ENCODE measurements around the gene NSF.
"Not testable (repeated sequence)": the region's sequence is repeated elsewhere in the genome, so short reads cannot be mapped to it uniquely, and the experiment has no call there.

Gene NSF

GRCh38 chr17:46787478-46787877 is 197.0 kb downstream of the NSF start:
- no peak overlapping the region for H3K4me3 ChIP-seq (ENCODE audit: control insufficient read depth, low read depth, low read length)
- DNase-seq (ENCODE audit: low read depth), result no peak
- no peak for TF ChIP-seq CTCF (conservative IDR thresholded peaks at IDR 0.05; ENCODE audit: control insufficient read depth, insufficient read depth, low read depth, low read length)

- no peak for TF ChIP-seq CTCF (conservative IDR thresholded peaks at IDR 0.05; ENCODE audit: control insufficient read depth, insufficient read depth, low read depth, low read length)
- DNase-seq (ENCODE audit: low read depth), result no peak
- no peak overlapping the region for H3K4me3 ChIP-seq (ENCODE audit: control insufficient read depth, low read depth, low read length)
Measured at GRCh38 chr17:46788300-46788699, 197.8 kb downstream of the NSF start.

- TF ChIP-seq CTCF (conservative IDR thresholded peaks at IDR 0.05; ENCODE audit: control insufficient read depth, insufficient read depth, low read depth, low read length), result no peak
- H3K4me3 ChIP-seq (ENCODE audit: control insufficient read depth, low read depth, low read length), result no peak overlapping the region
- no peak for DNase-seq (ENCODE audit: low read depth)
Measured at GRCh38 chr17:46788796-46789195, 198.3 kb downstream of the NSF start.

GRCh38 chr17:46789610-46790009 is 199.1 kb downstream of the NSF start:
- TF ChIP-seq CTCF (conservative IDR thresholded peaks at IDR 0.05; ENCODE audit: control insufficient read depth, insufficient read depth, low read depth, low read length), result no peak
- no peak overlapping the region for H3K4me3 ChIP-seq (ENCODE audit: control insufficient read depth, low read depth, low read length)
- no peak for DNase-seq (ENCODE audit: low read depth)

- DNase-seq (ENCODE audit: low read depth), result no peak
- H3K4me3 ChIP-seq (ENCODE audit: control insufficient read depth, low read depth, low read length), result no peak overlapping the region
- no peak for TF ChIP-seq CTCF (conservative IDR thresholded peaks at IDR 0.05; ENCODE audit: control insufficient read depth, insufficient read depth, low read depth, low read length)
Measured at GRCh38 chr17:46790216-46790615, 199.7 kb downstream of the NSF start.

GRCh38 chr17:46791531-46791930 is 201.1 kb downstream of the NSF start:
- no peak for DNase-seq (ENCODE audit: low read depth)
- TF ChIP-seq CTCF (conservative IDR thresholded peaks at IDR 0.05; ENCODE audit: control insufficient read depth, insufficient read depth, low read depth, low read length), result no peak
- H3K4me3 ChIP-seq (ENCODE audit: control insufficient read depth, low read depth, low read length), result no peak overlapping the region

- H3K4me3 ChIP-seq (ENCODE audit: control insufficient read depth, low read depth, low read length), result no peak overlapping the region
- TF ChIP-seq CTCF (conservative IDR thresholded peaks at IDR 0.05; ENCODE audit: control insufficient read depth, insufficient read depth, low read depth, low read length), result no peak
- no peak for DNase-seq (ENCODE audit: low read depth)
Measured at GRCh38 chr17:46792071-46792470, 201.6 kb downstream of the NSF start.

GRCh38 chr17:46793023-46793422 is 202.6 kb downstream of the NSF start:
- DNase-seq (ENCODE audit: low read depth); H3K4me3 ChIP-seq (ENCODE audit: control insufficient read depth, low read depth, low read length): not testable (repeated sequence)
